C4-2B (cell line): Measurements from ENCODE around the gene ANKUB1.

Experiments
- CTCF ChIP-seq: fragments of 450-650 bp; conservative IDR thresholded peaks from 2 replicates; pipeline ENCODE4 v1.5.1; 2017; ENCODE audit warnings: mild to moderate bottlenecking
- ZFX ChIP-seq: fragments of 450-650 bp; IDR thresholded peaks from 2 replicates; pipeline ENCODE4 v1.6.1; 2017

DNA sequence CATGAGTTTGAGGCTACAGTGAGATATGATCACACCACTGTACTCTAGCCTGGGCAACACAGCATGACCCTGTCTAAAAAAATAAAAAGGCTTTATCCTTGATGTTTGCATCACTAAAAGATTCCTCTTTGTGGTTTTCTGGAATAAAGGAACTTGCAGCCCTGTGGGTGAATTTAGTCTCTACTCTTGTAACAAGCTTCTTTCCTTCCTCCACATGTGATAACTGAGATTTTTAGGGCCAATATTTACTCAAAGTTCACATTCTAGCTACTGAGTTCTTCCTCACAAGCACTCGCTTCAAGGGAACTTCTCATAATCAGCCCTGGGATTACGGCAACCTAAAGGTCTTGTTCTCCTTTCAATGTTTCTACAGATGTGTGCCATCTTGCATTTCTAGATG is 64.7 kb downstream of the ANKUB1 start:
- TF ChIP-seq CTCF: no peak
- TF ChIP-seq ZFX: no peak
